Esophagus (tissue), 2 donors: Measurements from ENCODE around the gene UGT1A8. TPM values are rescaled to one million over a fixed set of nuclear protein-coding genes. Genes with fewer than 3 reads are reported as not detected.

Experiments used
- H3K27ac ChIP-seq, 2 donors: one replicate each; pipeline ENCODE4 v1.5.1; 2013; ENCODE audit warnings: low read depth in 2 of 2, mild to moderate bottlenecking in 2 of 2, inconsistent platforms in 1 of 2, low read length in 1 of 2, moderate library complexity in 1 of 2
- H3K27me3 ChIP-seq, 2 donors: one replicate each; pipeline ENCODE4 v1.6.1; 2013; ENCODE audit warnings: low read length in 2 of 2, control low read depth in 1 of 2, mild to moderate bottlenecking in 1 of 2; ENCODE audit not compliant: insufficient read depth in 2 of 2, control insufficient read depth in 1 of 2
- H3K36me3 ChIP-seq, 2 donors: one replicate each; pipeline ENCODE4 v1.6.1; 2013; ENCODE audit warnings: low read length in 1 of 2; ENCODE audit not compliant: control insufficient read depth in 2 of 2, insufficient read depth in 2 of 2
- H3K4me1 ChIP-seq, 2 donors: one replicate each; pipeline ENCODE4 v1.6.1; 2013; ENCODE audit warnings: low read length in 1 of 2; ENCODE audit not compliant: control insufficient read depth in 2 of 2, insufficient read depth in 2 of 2
- H3K4me3 ChIP-seq, 2 donors: one replicate each; pipeline ENCODE4 v1.5.1; 2013; ENCODE audit warnings: low read length in 2 of 2, mild to moderate bottlenecking in 2 of 2, low read depth in 1 of 2, moderate library complexity in 1 of 2
- H3K9me3 ChIP-seq, 2 donors: one replicate each; pipeline ENCODE4 v1.6.1; 2013; ENCODE audit warnings: mild to moderate bottlenecking in 2 of 2, low read depth in 1 of 2, low read length in 1 of 2, moderate library complexity in 1 of 2; ENCODE audit not compliant: control insufficient read depth in 2 of 2, insufficient read depth in 1 of 2
- WGBS, 2 donors: extraction: QIAGEN DNeasy Blood & Tissue Kit; methylation state at CpG; one replicate each; pipeline ENCODE4 v1.1.7; 2013; 5-methylcytosine and 5-hydroxymethylcytosine counted together
- polyA plus RNA-seq, 2 donors: library from polyadenylated mRNA; stranded (reverse); fragments of 200-250 nt; gene quantifications; one replicate each; pipeline ENCODE4 v1.2.3, GENCODE V29; 2013
- donor health status: healthy with polysubstance abuse.
- donor health status: Bipolar disorder and iron deficiency.

Gene UGT1A8
- polyA plus RNA-seq, 2 donors = 0.39 to 2.8 TPM

- Histone ChIP-seq H3K9me3 (no peaks in the 10 kb centered on the region), H3K4me3 (no peak overlapping the region), H3K27me3 (no peaks in the 10 kb centered on the region), H3K36me3 (peaks cover 0 to 5% of the 10 kb centered on the region in 2 donors), H3K27ac (no peak overlapping the region), H3K4me1 (no peaks in the 10 kb centered on the region)
- 73 to 77% methylated on average over 4 of the region's 4 CpGs for WGBS, 2 donors
Measured at GRCh38 chr2:233766416-233766815, 149.0 kb downstream of the UGT1A8 start.

GRCh38 chr2:233768076-233768475, 150.6 kb downstream of the UGT1A8 start:
- 75 to 87% methylated on average over 4 of the region's 4 CpGs for WGBS, 2 donors
- Histone ChIP-seq H3K27ac (no peak overlapping the region), H3K27me3 (no peaks in the 10 kb centered on the region), H3K9me3 (no peaks in the 10 kb centered on the region), H3K4me3 (no peak overlapping the region), H3K36me3 (peaks cover 0 to 9% of the 10 kb centered on the region in 2 donors), H3K4me1 (no peaks in the 10 kb centered on the region)

GRCh38 chr2:233769260-233769659, 151.8 kb downstream of the UGT1A8 start:
- WGBS, 2 donors = 89 to 92% methylated on average over 9 of the region's 9 CpGs
- Histone ChIP-seq H3K36me3 (peaks cover 0 to 9% of the 10 kb centered on the region in 2 donors), H3K4me3 (no peak overlapping the region), H3K27ac (no peak overlapping the region), H3K9me3 (no peaks in the 10 kb centered on the region), H3K4me1 (no peaks in the 10 kb centered on the region), H3K27me3 (no peaks in the 10 kb centered on the region)

- WGBS, 2 donors = 88 to 92% methylated on average over 16 of the region's 16 CpGs
- no peak overlapping the region for H3K27ac ChIP-seq
- H3K27me3 ChIP-seq = no peaks in the 10 kb centered on the region
- H3K9me3 ChIP-seq = peaks cover 4 to 8% of the 10 kb centered on the region in 2 donors
- H3K36me3 ChIP-seq = peaks cover 0 to 9% of the 10 kb centered on the region in 2 donors
- H3K4me1 ChIP-seq = no peaks in the 10 kb centered on the region
- H3K4me3 ChIP-seq = no peak overlapping the region
Measured at GRCh38 chr2:233772153-233772552, 154.7 kb downstream of the UGT1A8 start.

GRCh38 chr2:233772583-233772982, 155.2 kb downstream of the UGT1A8 start:
- Histone ChIP-seq H3K9me3 (peaks cover 4 to 8% of the 10 kb centered on the region in 2 donors), H3K4me1 (no peaks in the 10 kb centered on the region), H3K4me3 (no peak overlapping the region), H3K36me3 (peaks cover 0 to 9% of the 10 kb centered on the region in 2 donors), H3K27ac (no peak overlapping the region), H3K27me3 (no peaks in the 10 kb centered on the region)
- 70 to 71% methylated on average over 5 of the region's 5 CpGs for WGBS, 2 donors

GRCh38 chr2:233773854-233774253, 156.4 kb downstream of the UGT1A8 start:
- Histone ChIP-seq H3K4me3 (no peak overlapping the region), H3K4me1 (no peaks in the 10 kb centered on the region), H3K27ac (no peak overlapping the region), H3K27me3 (no peaks in the 10 kb centered on the region), H3K36me3 (peaks cover 0 to 7% of the 10 kb centered on the region in 2 donors), H3K9me3 (peaks cover 4 to 8% of the 10 kb centered on the region in 2 donors)
- WGBS, 2 donors = 88 to 92% methylated on average over 5 of the region's 5 CpGs

- no peaks in the 10 kb centered on the region for H3K4me1 ChIP-seq
- H3K27ac ChIP-seq = no peak overlapping the region
- H3K36me3 ChIP-seq = peaks cover 0 to 4% of the 10 kb centered on the region in 2 donors
- peaks cover 4 to 8% of the 10 kb centered on the region in 2 donors for H3K9me3 ChIP-seq
- WGBS, 2 donors = 89 to 91% methylated on average over 6 of the region's 6 CpGs
- no peaks in the 10 kb centered on the region for H3K27me3 ChIP-seq
- no peak overlapping the region for H3K4me3 ChIP-seq
Measured at GRCh38 chr2:233775414-233775813, 158.0 kb downstream of the UGT1A8 start.

- WGBS, 2 donors = 81 to 96% methylated on average over 2 of the region's 2 CpGs
- Histone ChIP-seq H3K9me3 (peaks cover 4 to 8% of the 10 kb centered on the region in 2 donors), H3K4me3 (no peak within 1 kb of the TSS), H3K27me3 (no peaks in the 10 kb centered on the region), H3K27ac (no peak within 1 kb of the TSS), H3K4me1 (no peaks in the 10 kb centered on the region), H3K36me3 (no peaks in the 10 kb centered on the region)
Measured at GRCh38 chr2:233778030-233778429, 160.6 kb downstream of the UGT1A8 start, which contains the start of gene MROH2A. Gene MROH2A, plus strand, starts transcription at chr2:233778330. Its CDS starts 1,029 bp downstream, at chr2:233779359.

- Histone ChIP-seq H3K4me1 (no peaks in the 10 kb centered on the region), H3K4me3 (no peak overlapping the region), H3K27ac (no peak overlapping the region), H3K9me3 (peaks cover 4 to 8% of the 10 kb centered on the region in 2 donors), H3K27me3 (no peaks in the 10 kb centered on the region), H3K36me3 (no peaks in the 10 kb centered on the region)
- 85 to 89% methylated on average over 4 of the region's 4 CpGs for WGBS, 2 donors
Measured at GRCh38 chr2:233779722-233780121, 162.3 kb downstream of the UGT1A8 start.

- Histone ChIP-seq H3K36me3 (no peaks in the 10 kb centered on the region), H3K4me1 (no peaks in the 10 kb centered on the region), H3K9me3 (peaks cover 4% of the 10 kb centered on the region in 2 donors), H3K4me3 (no peak overlapping the region), H3K27ac (no peak overlapping the region), H3K27me3 (no peaks in the 10 kb centered on the region)
- WGBS, 2 donors = 91% methylated on average over 4 of the region's 4 CpGs
Measured at GRCh38 chr2:233780771-233781170, 163.3 kb downstream of the UGT1A8 start.
